SK-N-SH (cell line): ENCODE results near the gene SLC44A5.

Experiments
- CHD2 ChIP-seq: fragments of 150-350 bp; IDR thresholded peaks from 2 replicates; pipeline ENCODE4 v1.6.1; 2018; ENCODE audit warnings: low read length; ENCODE audit not compliant: partially characterized antibody
- EP300 ChIP-seq, 2 experiments: IDR thresholded peaks; 2 replicates each; pipeline versions ENCODE4 v1.4.0 to v1.6.1; 2012; ENCODE audit warnings: borderline replicate concordance in 1 of 2, low read depth in 1 of 2, low read length in 1 of 2
- FOSL2 ChIP-seq: IDR thresholded peaks from 2 replicates; pipeline ENCODE4 v1.4.0; 2012; ENCODE audit warnings: low read depth, mild to moderate bottlenecking, moderate library complexity, borderline replicate concordance
- RFX5 ChIP-seq: IDR thresholded peaks from 2 replicates; pipeline ENCODE4 v1.6.1; 2012; ENCODE audit warnings: mild to moderate bottlenecking, improper control_type of control experiment, low read length
- TF ChIP-seq, protein P1 (sequence below): fragments of 200-600 bp; sonication (generic); IDR thresholded peaks from 2 replicates; pipeline ENCODE4 v1.6.1; 2017; ENCODE audit warnings: antibody characterized with exemption, mild to moderate bottlenecking, moderate library complexity
- TF ChIP-seq, protein P2 (sequence below): IDR thresholded peaks from 2 replicates; pipeline ENCODE4 v1.4.0; 2012; ENCODE audit warnings: low read depth

DNA sequence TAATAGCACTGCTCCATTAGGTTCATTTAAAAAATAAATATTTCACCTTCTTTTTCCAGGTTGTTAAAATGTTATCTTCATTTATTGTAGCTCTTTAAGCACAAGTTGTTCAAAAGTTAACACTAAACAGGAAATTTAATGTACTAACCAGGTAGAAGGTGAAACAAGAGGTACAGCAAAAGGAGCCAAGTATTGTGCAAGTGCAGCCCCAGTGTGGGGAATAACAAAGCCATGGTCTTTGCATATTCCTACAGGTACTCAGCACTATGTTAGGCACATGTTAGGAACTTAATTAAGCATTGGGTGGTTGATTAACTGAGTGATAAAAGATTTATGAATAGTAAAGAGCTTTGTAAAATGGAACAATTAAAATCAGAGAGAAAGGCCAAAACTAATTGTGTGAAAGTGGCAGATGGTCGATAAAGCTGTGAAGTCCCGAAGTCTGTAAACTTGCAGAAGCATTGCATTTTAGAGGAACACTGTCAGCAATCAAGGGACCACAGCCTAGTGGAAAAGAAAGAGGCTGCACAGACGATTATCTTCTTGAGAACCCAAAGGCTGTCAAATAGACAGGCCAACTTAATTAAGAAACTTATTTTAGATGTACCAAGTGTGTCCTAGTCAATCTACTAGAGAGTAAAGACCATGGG, 185.8 kb downstream of the SLC44A5 start:
- TF ChIP-seq, protein P1, sequence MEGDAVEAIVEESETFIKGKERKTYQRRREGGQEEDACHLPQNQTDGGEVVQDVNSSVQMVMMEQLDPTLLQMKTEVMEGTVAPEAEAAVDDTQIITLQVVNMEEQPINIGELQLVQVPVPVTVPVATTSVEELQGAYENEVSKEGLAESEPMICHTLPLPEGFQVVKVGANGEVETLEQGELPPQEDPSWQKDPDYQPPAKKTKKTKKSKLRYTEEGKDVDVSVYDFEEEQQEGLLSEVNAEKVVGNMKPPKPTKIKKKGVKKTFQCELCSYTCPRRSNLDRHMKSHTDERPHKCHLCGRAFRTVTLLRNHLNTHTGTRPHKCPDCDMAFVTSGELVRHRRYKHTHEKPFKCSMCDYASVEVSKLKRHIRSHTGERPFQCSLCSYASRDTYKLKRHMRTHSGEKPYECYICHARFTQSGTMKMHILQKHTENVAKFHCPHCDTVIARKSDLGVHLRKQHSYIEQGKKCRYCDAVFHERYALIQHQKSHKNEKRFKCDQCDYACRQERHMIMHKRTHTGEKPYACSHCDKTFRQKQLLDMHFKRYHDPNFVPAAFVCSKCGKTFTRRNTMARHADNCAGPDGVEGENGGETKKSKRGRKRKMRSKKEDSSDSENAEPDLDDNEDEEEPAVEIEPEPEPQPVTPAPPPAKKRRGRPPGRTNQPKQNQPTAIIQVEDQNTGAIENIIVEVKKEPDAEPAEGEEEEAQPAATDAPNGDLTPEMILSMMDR: no peak
- TF ChIP-seq EP300 (IDR thresholded peaks at IDR 0.05; ENCODE audit: borderline replicate concordance in 1 of 2, low read depth in 1 of 2, low read length in 1 of 2) (no peak), FOSL2 (no peak), CHD2 (no peak), RFX5 (no peak)
- TF ChIP-seq, protein P2, sequence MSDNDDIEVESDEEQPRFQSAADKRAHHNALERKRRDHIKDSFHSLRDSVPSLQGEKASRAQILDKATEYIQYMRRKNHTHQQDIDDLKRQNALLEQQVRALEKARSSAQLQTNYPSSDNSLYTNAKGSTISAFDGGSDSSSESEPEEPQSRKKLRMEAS: no peak
